GM21619 (cell line): ENCODE measurements around the gene GNAT3.

Experiments
- ATAC-seq: cut with Tn5 transposase; IDR thresholded peaks from one replicate; pipeline ENCODE4 v1.9.1; 2021; ENCODE audit not compliant: unreplicated experiment

The GNAT3 gene

GRCh38 chr7:80428161-80429054 lies 83.5 kb downstream of the GNAT3 start:
- ATAC-seq: no peak

- no peak for ATAC-seq
Measured at GRCh38 chr7:80427218-80427617, 84.6 kb downstream of the GNAT3 start.

- no peak for ATAC-seq
Measured at GRCh38 chr7:80420876-80421275, 91.0 kb downstream of the GNAT3 start.

- ATAC-seq: no peak
Measured at GRCh38 chr7:80417211-80417793, 94.6 kb downstream of the GNAT3 start.

- no peak for ATAC-seq
Measured at GRCh38 chr7:80415522-80415921, 96.3 kb downstream of the GNAT3 start.

GRCh38 chr7:80415114-80415513 lies 96.8 kb downstream of the GNAT3 start:
- no peak for ATAC-seq

GRCh38 chr7:80414331-80414730 lies 97.5 kb downstream of the GNAT3 start:
- no peak for ATAC-seq

- no peak for ATAC-seq
Measured at GRCh38 chr7:80413383-80413945, 98.4 kb downstream of the GNAT3 start.

GRCh38 chr7:80412842-80413241 lies 99.0 kb downstream of the GNAT3 start:
- ATAC-seq: no peak

GRCh38 chr7:80411621-80412020 lies 100.2 kb downstream of the GNAT3 start:
- no peak for ATAC-seq

GRCh38 chr7:80410081-80410480 lies 101.8 kb downstream of the GNAT3 start:
- no peak for ATAC-seq
